GM10847 (cell line): ENCODE data around the gene TRIM63.

Experiments
- POLR2A ChIP-seq: IDR thresholded peaks from 2 replicates; pipeline ENCODE4 v1.6.1; 2011; ENCODE audit not compliant: insufficient read length; ENCODE audit errors: extremely low read depth

TRIM63 gene

DNA sequence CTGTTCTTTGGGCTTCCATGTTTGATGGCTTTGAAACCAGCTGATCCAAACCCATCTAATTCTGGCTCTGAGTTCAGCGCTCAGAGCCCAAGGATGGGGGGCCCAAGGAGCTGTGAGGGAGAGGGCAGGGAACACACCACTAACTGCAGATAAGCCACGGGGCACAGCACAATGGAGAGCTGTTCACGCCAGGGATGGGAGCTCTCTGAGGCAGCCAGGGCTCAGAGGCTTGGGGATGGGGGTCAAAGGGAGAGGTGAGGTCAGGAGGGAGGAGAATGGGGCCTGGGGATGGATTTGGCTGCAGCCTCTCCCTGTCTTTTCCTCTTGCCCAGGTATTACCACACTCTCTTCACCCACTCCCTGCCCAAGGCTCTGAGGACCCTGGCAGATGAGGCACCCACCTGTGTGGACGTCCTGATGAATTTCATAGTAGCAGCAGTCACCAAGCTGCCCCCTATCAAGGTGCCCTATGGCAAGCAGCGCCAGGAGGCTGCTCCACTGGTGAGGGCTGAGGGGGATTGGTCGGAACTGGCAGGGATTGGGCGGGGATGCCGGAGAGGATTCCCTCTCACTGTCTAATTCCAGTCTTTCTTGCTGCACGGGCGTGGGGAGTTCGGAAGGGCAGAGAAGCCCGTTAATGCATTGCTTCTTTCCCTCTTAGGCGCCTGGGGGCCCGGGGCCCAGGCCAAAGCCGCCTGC lies 32.8 kb downstream of the TRIM63 start:
- no peak for TF ChIP-seq POLR2A

DNA sequence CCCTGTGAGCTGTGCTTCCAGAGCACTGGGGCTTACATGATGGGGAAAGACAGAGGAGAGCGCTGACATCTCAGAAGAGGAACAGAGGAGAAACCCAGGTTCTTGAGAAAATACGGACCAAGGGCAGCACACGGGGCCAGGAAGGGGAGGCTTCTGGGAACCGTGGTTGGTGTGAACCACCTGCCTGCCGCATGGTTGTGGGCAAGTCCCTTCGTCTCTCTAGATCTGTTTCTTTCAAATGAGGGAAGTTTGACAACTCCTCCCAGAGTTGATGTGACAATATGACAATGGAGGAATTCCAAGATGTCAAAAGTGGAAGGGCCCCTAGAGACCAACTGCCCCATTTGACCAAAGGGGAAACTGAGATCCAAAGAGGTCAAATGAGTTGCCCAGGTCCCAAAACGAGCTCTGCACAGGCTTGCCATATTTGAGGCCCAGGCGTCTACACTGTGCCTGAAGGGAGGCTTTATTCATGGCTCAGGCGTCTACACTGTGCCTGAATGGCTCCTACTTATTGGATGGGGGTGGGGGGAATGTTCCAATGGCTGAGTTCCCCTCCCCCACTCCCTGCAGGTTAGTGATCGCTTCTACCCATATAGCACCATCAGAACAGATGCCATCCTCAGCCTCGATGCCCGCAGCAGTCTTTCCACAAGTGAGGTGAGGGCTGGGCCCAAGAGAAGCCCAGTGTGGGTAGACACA lies 34.6 kb downstream of the TRIM63 start:
- TF ChIP-seq POLR2A = no peak

DNA sequence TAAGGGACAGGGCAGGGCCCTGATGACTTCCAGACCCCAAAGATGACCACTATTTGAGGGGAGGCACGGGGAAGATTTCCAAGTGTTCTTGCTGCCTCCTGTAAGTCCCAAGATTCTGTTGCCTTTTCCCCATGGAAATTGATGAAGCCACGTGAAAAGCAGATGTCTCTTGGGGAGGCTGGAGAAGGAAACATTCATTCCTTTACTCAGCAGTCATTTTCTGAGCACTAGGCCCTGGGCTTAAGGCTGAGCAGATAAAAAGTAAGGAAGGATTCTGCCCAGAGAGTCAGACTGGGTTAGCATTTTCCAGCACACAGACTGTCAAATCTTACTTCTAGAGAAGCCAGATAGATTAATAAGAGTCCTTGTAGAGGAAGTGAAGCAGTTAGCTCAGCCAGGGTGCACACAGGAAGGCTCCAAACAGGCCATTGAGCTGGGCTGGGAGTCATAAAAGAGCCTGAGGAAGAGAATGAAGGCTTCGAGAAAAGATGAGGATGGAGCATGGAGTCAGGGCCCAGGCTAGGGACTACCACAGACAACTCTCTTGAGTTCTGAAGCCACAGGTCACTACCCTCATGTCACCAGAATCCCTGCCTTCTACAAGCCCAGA lies 35.7 kb downstream of the TRIM63 start:
- TF ChIP-seq POLR2A = no peak

DNA sequence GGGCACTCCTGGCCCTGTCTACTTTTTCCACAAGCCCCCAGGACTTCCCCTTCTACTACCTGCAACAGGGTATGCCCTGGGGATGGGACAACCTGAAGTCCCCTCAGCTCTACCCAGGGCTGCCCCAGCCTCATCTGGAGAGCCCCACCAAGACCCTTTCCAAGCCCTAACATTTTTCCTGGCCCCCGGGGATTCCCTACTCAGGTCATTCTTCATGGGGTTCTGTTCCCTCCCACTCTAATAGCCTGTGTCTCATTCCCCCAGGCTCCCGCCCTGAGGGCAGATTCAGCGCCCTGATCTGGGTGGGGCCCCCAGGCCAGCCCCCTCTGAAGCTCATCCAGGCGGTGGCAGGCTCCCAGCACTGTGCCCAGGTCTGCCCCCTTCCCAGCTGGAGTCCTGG lies 36.2 kb downstream of the TRIM63 start:
- TF ChIP-seq POLR2A = no peak

DNA sequence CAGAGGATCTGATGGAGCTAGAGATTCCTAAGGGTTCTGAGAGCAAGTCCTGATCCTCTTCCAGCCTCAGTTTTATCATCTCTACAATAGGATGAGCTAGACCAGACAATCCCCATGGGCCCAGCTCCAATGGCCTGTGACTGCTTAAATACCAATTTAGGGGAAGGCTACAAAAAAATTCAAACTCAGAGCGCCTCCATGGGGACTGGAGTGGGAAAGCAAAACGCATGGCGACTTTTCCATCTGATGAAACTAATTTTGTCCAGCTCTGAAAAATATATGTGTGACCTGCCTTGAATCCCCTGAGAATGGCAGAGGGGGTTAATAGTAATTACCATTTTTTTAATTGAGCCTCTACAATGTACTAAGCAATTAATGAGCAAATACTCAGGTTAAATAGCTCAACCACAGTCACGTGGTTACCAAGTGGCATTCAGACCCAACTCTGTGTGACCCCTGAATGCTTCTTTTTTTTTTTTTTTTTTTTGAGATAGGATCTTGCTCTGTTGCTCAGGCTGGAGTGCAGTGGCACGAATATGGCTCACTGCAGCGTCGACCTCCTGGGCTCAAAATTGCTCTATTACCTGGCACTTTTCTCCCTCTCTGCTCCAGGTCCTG lies 37.5 kb downstream of the TRIM63 start:
- TF ChIP-seq POLR2A = no peak

DNA sequence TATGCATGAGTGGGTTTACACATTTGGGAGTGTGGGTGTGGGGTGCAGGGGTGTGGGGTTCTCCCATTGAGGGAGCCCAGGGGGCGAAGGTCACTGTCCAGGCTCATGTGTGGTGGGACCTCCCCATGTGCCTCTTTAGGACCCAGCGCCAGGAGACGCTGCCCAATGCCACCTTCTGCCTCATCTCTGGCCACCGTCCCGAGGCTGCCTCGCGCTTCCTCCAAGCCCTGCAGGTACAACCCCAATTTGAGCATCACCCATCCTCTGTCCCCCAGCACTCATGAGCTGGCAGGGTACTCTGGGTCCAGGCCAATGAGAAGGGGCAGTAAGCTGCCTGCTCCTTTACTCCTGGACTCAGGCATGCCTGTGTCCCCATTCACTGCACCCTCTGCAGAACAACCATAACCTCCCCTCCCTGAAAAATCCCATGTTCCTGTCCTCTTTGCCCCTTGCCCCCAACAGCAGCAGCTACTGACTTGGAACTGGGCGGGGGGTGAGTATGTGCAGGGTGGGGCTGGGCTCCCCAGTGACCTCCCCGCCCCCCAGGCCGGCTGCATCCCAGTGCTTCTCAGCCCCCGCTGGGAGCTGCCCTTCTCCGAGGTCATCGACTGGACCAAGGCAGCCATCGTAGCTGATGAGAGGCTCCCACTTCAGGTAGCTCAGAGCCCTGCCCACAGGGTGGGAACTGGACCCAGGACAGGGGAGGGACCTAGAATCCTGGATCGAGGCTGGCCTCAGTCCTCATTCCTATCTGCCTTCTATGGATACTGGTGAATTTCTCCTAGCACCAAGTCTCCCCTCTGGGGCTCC lies 38.2 kb downstream of the TRIM63 start:
- no peak for TF ChIP-seq POLR2A

DNA sequence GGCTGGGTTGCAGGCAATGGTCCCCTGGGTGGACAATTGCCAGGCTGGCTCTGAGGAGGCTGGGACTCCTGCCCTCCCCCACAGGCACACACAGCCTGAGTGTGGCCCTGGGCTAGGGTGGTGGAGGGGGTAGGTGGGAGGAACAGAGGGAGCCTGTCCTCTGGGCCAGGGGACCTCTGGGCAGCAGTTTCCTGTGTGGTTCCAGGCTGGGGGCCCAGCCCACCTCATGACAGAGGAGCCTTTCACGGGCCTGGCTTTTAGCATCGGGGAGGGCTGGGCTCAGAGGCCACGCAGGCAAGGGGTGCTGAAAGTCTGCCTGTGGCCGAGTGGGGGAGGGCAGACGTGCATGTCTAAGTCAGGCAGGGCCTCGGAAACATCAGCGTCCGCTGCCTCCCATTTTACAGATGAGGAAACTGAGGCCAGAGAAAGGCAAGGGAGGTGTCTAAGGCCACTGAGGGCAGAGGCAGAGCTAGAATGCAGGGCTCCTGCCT lies 38.9 kb downstream of the TRIM63 start:
- TF ChIP-seq POLR2A = no peak

DNA sequence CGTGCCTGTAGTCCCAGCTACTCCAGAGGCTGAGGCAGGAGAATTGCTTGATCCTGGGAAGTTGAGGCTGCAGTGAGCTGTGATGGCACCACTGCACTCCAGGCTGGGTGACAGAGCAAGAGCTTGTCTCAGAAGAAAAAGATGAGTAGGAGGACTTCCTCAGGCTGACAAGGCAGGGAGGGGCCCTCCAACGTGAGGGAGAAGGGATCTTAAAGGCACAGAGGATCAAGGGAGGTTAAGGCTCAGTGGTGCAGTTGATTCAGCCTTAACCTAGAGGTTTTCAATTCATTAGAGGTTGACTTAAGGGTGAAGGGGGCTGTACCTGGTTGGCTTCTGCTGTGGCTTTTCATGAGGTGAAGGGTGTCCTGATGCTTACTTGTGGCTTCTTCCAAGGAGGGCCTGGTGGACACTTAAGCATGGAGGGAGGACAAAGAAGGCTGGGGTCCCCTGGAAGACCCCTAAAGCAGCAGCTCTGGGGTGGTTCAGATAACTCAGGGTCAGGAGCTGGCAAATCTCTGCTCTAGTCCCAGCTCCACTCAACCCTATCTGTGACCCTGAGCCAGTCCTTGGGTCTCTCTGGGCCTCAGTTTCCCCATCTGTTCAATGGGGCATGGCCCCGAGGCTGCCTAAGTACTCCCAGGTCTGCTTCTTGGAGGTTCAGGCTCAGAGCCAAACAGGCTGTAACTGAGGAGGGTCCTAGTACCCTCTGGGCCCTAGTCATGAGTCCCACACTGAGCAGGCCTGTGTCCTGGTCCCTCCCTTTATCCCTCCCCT lies 39.5 kb downstream of the TRIM63 start:
- no peak for TF ChIP-seq POLR2A

DNA sequence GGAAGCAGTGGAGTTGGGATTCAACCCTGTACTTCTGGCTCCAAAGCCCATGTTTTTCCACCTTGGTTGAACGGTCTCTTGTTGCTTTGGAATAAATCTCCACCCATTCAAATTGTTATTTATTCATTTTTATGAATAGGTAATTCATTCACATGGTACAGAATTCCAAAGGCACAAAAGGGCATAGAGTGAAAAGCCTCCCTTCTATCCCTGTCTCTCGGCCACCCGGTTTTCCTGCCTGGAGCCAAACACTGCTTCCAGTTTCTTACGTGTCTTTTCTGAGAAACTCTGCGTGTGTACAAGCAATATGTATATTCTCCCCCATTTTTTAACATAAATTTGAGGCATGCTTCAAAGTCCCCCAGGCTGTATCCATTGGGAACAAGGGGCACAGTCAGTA lies 41.9 kb downstream of the TRIM63 start:
- TF ChIP-seq POLR2A = no peak

DNA sequence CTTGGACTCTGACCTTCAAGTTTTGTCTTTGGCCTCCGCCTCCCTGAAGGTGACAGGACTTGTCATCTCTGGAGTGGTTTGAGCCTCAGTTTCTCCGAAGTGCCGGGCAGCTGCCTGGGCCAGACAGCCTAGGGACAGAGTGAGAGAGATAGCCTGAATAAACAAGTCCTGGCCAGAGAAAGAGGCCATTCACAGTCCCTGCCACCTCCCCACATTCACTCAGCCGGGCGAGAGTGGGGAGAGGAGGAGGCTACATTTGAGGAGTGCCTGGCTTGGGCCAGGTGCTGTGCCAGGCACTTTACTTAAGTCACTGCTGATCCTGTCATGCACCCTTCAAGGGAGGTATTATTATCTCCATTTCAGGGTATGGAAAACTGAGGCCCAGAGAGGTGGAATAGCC lies 42.4 kb downstream of the TRIM63 start:
- TF ChIP-seq POLR2A = no peak

DNA sequence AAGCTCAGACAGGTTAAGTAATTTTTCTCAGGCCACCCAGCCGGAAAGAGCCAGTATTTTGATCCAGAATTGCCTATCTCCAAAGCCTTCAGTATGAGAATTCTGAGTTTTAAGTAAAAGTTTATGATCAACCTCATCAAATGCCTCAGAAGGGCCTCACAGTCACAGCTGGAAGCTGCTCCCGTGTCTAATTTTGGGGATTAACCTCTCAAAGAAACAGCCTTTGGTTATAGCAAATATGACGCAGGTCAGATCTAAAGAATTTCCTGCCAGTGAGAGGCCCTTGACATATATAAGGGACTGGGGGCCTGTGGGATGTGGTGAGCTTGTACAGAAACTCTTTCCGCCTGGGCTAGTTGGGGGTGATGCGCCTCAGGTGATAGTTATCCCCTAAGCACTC lies 43.6 kb downstream of the TRIM63 start:
- no peak for TF ChIP-seq POLR2A

DNA sequence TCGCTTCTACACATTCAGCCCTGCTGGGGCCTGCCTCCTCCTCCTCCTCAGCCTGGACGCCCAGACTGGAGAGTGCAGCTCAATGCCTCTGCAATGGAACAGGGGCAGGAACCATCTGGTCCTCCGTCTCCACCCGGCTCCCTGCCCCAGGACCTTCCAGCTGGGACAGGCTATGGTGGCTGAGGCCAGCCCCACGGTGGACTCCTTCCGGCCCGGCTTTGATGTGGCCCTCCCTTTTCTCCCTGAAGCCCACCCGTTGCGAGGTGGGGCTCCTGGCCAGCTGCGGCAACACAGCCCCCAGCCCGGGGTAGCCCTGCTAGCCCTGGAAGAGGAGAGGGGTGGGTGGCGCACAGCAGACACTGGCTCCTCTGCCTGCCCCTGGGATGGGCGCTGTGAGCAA lies 44.4 kb downstream of the TRIM63 start:
- no peak for TF ChIP-seq POLR2A

DNA sequence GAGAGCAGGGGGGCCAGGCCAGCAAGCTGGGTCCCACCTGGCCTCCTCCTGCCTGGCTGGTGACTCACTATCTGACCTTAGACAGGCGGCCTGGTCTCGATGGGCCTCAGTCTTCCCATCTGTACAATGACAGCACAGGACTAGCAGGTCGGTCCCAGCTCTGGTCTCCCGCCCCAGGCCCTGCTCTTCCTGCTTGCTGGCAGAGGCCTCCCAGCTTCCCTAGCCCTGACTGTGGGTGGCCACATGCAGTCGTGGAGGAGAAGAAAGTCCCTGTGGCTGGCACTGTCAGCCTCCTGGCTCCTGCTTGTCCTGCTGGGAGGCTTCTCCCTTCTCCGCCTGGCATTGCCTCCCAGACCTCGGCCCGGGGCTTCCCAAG lies 45.0 kb downstream of the TRIM63 start:
- no peak for TF ChIP-seq POLR2A

DNA sequence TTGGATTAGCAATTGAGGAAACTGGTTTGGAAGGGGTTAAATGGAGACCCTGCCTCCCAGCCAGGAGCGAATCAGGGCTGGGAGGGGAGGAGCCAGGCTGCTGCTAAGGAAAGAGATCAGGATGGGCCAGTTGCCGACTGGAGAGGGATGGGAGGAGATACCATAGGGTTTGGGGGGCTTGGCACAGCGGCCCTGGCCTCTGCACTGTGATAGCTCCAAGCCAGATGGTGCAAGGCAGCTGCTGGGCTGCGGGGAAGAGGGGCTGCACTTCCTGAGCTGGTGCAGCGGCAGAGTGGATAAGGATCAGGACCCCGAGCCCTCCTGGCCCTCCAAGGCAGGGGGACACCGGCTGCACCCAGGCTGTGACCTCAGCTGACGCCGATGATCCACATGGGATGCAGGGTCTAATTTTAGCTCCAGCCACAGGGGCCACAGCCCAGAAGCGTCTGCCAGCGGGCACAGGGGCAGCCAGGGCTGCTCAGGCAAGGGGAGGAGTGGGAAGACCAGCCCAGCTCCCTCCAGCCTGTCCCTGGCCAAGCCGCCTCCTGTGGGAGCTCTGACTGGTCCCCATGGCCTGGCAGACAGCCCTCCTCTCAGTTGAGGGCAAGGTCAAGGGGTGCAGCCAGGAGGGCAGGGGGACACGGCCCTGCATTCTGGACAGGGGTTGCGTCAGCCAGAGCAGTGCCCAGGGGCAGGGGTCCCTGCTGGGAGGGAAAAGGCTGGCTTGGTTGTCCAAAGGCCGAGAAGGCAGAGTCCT lies 45.6 kb downstream of the TRIM63 start, which contains the start of gene EXTL1:
TSS of gene EXTL1 (plus strand) at position 129 of the 757 bp plus-strand sequence. CDS start 872 bp downstream, outside the sequence.
- no peak for TF ChIP-seq POLR2A
